A204.1 (cell line): ENCODE measurements around the gene ZNF600.
"Not testable (repeated sequence)": the region's sequence is repeated elsewhere in the genome, so short reads cannot be mapped to it uniquely, and the experiment has no call there.

Source experiments
- FAIRE-seq: peaks from 2 replicates; lab custom pipeline; 2012; peaks lifted over from hg19 to GRCh38; lab: Jason Lieb, UNC

ZNF600 gene

GRCh38 chr19:52786464-52787354 lies at the start of gene ZNF600:
TSS of gene ZNF600 (minus strand) at chr19:52786791. CDS start at chr19:52778888, 7,903 bp downstream.
- FAIRE-seq = not testable (repeated sequence)

GRCh38 chr19:52834289-52834688 lies 47.7 kb upstream of the ZNF600 start:
- not testable (repeated sequence) for FAIRE-seq

- FAIRE-seq = not testable (repeated sequence)
These were observed 47.0 kb upstream of the ZNF600 start for GRCh38 chr19:52833541-52833940.

DNA sequence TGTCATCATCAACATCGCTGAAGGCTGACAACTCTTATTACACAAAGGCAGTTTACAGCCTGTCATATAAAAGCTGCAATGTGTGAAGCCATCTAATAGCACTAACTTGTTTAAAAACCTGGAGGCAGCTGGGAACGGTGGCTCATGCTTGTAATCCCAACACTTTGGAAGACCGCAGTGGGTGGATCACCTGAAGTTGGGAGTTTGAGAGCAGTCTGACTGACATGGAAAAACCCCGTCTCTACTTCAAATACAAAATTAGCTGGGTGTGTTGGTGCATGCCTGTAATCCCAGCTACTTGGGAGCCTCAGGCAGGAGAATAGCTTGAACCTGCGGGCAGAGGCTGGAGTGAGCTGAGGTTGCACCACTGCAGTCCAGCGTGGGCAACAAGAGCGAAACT lies 43.3 kb upstream of the ZNF600 start:
- not testable (repeated sequence) for FAIRE-seq

DNA sequence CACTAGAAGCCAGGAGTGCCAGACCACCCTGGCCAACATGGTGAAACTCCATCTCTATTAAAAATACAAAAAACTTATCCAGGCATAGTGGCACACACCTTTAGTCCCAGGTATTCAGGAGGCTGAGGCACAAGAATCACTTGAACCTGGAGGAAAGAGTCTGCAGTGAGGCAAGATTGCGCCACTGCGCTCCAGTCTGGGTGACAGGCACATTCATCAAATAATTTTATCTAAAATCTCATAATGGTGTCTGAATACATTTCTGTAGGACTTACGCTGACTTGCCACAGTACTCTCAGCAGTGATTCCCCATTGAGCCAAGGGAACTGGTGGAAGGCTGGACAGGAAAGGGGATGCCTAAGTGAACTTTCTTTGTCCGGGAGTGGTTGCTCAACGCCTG lies 39.2 kb upstream of the ZNF600 start:
- FAIRE-seq = no peak

DNA sequence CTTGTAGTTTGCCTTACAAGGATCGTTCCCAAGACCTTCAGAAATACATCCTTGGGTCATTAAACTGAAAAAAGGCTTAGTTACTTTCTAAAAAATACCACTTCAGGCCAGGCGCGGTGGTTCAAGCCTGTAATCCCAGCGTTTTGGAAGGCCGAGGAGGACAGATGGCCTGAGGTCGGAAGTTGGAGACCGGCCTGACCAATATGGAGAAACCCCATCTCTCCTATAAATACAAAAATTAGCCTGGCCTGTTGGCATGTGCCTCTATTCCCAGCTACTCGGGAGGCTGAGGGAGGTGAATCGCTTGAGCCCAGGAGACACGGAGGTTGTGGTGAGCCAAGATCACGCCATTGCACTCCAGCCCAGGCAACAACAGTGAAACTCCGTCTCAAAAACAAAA lies 37.1 kb upstream of the ZNF600 start:
- FAIRE-seq = no peak

- FAIRE-seq = not testable (repeated sequence)
These were observed 34.8 kb upstream of the ZNF600 start, which contains the start of gene ZNF28 for GRCh38 chr19:52821204-52821960. TSS of gene ZNF28 (minus strand) at chr19:52821633. CDS start at chr19:52817958, 3,675 bp downstream.

DNA sequence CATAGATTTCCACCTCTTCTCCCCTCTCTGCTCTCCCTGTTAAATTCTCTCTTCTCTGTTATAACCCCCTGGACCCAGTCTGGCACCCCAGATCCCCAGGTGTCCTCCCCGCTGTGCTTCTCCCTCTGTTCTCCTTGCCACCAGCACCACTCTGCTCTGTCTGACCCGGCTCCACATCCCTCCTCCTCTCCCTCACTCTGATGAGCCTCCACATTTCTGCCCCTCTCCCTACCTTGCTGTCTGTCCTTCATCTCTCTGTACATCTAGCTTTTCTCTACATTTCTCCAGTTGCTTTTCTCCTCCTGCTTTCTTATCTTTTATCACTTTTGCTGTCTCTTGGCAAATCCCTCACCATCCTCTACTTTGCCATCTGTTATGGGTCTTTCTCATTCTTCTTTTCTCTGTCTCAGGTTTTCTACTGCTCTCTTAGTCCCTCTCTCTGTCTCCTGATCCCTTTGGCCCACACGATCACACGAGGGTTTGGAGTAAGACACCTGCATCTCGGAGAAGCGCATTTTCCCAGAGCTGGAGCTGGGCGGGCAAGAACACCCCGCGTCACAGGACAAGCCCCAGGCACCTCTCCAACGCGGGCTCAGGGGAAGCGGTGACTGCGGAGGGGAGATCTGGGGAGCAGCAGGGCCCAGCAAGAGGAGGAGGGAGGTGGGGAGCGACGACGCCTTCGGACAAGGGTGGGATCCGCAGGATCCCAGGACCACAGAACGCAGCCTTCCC lies 34.0 kb upstream of the ZNF600 start:
- FAIRE-seq = not testable (repeated sequence)

GRCh38 chr19:52809801-52810200 lies 23.2 kb upstream of the ZNF600 start:
- no peak for FAIRE-seq

- FAIRE-seq = not testable (repeated sequence)
These were observed 13.5 kb upstream of the ZNF600 start for GRCh38 chr19:52799950-52800640.

GRCh38 chr19:52789440-52789839 lies 2.8 kb upstream of the ZNF600 start:
- FAIRE-seq = no peak

DNA sequence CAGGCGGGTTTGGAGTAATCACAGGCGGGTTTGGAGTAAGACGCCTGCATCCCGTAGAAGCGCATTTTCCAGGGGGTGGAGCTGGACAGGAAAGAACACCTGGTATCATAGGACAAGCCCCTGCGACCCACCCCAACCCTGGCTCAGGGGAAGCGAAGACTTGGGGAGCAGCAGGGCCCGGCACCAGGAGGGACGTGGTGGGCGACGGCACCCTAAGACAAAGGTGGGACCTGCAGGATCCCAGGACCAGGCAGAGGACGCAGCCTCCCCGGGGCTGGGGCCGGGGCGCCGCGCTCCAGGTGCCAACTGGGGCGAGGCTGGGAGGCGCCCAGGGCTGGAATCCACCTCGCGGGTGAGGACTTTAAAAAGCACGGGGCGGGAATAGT lies 520 bp downstream of the ZNF600 start:
- no peak for FAIRE-seq

- FAIRE-seq = no peak
These were observed 1.1 kb downstream of the ZNF600 start for GRCh38 chr19:52785506-52785905.

- FAIRE-seq = not testable (repeated sequence)
These were observed 3.7 kb downstream of the ZNF600 start for GRCh38 chr19:52782864-52783263.

DNA sequence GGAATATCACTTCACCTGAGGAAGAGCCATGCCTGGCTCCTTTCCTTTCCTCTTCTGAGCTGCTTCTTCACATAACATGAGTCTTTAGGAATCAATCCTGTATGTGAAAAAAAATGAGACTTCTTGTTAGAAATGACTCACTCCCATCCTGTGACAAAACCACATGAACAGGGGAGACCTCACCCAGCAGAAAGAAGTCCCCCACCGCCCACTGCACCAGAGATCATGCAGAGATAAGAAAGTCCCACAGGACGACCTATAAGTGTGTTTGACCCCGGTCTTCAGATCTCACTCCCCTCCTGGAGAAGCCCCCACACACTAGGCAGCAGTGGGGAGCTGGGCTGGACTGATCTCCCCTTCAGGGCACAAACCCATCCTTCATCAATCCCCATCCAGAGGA lies 7.8 kb downstream of the ZNF600 start:
- no peak for FAIRE-seq

- FAIRE-seq = not testable (repeated sequence)
These were observed 30.1 kb downstream of the ZNF600 start for GRCh38 chr19:52756447-52756846.

DNA sequence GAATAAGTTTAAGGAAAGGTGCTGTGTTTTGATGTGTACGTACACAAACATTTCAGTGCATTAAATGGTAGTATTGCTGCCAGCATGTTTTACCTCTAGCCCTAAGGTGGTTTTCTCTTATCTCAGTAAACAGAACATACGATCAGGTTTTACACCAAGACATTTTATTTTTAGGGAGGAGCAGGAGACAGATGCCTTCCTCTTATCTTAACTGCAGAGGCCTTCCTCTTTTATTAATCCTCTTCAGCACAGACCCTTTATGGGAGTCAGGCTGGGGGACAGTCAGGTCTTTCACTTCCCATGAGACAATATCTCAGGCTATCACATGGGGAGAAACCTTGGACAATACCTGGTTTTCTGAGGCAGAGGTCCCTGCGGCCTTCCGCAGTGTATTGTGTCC lies 36.8 kb downstream of the ZNF600 start:
- FAIRE-seq = no peak

DNA sequence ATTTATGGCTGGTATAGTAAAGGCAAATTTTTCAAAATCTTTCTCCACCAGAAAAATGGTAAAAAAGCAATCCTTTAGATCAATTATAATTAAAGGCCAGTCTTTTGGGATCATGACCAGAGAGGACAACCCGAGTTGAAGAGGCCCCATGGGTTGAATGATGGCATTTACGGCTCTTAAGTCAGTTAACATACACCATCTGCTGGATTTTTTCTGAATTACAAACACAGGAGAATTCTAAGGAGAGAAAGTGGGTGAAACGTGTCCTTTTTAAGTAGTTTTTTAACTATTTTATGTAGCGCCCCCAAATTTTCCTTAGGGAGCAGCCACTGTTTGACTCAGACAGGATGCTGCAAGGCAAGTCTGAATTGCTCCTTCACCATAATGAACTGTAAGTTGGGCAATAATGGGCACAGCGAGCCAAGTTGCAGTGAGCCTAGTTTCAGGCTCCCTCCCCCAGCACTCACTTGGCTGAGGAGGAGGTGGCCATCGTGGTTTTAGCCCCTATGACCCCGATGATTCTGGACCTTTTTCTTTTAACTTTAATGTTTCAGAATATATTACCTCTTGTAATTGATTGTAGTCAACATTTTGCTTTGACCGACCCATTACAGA lies 38.1 kb downstream of the ZNF600 start:
- FAIRE-seq = no peak

- FAIRE-seq = not testable (repeated sequence)
These were observed 40.7 kb downstream of the ZNF600 start for GRCh38 chr19:52745919-52746318.

DNA sequence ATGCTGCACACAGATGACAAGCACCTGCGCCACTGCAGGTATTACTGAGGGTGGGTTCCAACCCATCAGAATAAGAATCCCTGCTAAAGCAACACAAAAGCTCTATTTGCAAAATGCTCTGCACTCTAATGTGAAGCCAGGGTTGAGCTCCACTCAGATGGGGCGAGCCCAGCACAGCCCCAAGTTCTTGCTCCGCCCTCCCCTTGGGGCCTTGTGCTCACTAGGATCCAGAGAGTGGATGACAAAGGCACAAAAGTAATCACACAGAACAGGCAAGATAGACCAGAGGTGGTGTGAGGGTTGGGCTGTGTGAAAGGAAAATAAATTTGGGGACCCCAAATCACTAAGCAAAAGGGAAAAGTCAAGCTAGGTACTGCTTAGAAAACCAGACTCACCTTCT lies 43.5 kb downstream of the ZNF600 start:
- FAIRE-seq = no peak

GRCh38 chr19:52742516-52742915 lies 44.1 kb downstream of the ZNF600 start:
- no peak for FAIRE-seq
